Adrenal gland (tissue), 12 donors: Measurements from ENCODE around the gene NLGN2. TPM values are rescaled to one million over a fixed set of nuclear protein-coding genes. Genes with fewer than 3 reads are reported as not detected.
A peak's percentile ranks its signal among the peaks of the same experiment; 100 is the strongest.

Experiments
- DNase-seq, 7 donors: peaks; one replicate each; pipeline ENCODE4 v3.0.0-alpha.2; 2019 to 2020
- H3K27ac ChIP-seq, 5 donors: fragments of 200-600 bp; sonication (generic) in 4 of 5; 1 replicate in 3 of 5; 2 replicates in 2 of 5; pipeline versions ENCODE4 v1.5.1 to v1.8.0; 2016 to 2020; ENCODE audit warnings: mild to moderate bottlenecking in 1 of 5
- H3K27me3 ChIP-seq: fragments of 200-600 bp; 2 replicates; pipeline ENCODE4 v1.8.0; 2021
- H3K36me3 ChIP-seq, 2 donors: fragments of 200-600 bp; replicated peaks in 1 of 2; 1 replicate in 1 of 2; 2 replicates in 1 of 2; pipeline versions ENCODE4 v1.5.1 to v1.8.0; 2018 to 2022
- H3K4me1 ChIP-seq, 2 donors: fragments of 200-600 bp; replicated peaks in 1 of 2; 1 replicate in 1 of 2; 2 replicates in 1 of 2; pipeline versions ENCODE4 v1.5.1 to v1.8.0; 2018 to 2021
- H3K4me3 ChIP-seq, 4 donors: fragments of 200-600 bp; sonication (generic) in 3 of 4; one replicate each; pipeline ENCODE4 v1.5.1; 2016 to 2018
- H3K9me3 ChIP-seq, 3 donors: fragments of 200-600 bp; sonication (generic) in 1 of 3; replicated peaks in 1 of 3; 1 replicate in 2 of 3; 2 replicates in 1 of 3; pipeline versions ENCODE4 v1.5.1 to v1.8.0; 2016 to 2021
- CTCF ChIP-seq, 6 experiments: fragments of 450-650 bp in 4 of 6; fragments of 200-600 bp in 2 of 6; sonication (generic) in 1 of 6; IDR thresholded peaks; 1 replicate in 5 of 6; 2 replicates in 1 of 6; pipeline versions ENCODE4 v1.5.1 to v1.8.0; 2016 to 2021; ENCODE audit warnings: antibody characterized with exemption in 6 of 6, mild to moderate bottlenecking in 2 of 6, moderate library complexity in 1 of 6
- POLR2A ChIP-seq, 2 donors: fragments of 450-650 bp; IDR thresholded peaks; one replicate each; pipeline ENCODE4 v1.6.1; 2017; ENCODE audit warnings: antibody characterized with exemption in 2 of 2, mild to moderate bottlenecking in 2 of 2, moderate library complexity in 1 of 2
- WGBS, 4 donors: extraction: QIAGEN DNeasy Blood & Tissue Kit in 2 of 4; methylation state at CpG; one replicate each; pipeline versions ENCODE4 v1.1.5 to v1.1.7; 2013 to 2017; 5-methylcytosine and 5-hydroxymethylcytosine counted together
- intact Hi-C, 2 donors: fragments of 100-400 bp; cut with DNase I; formaldehyde crosslinking; loops; one replicate each; pipeline versions ENCODE4 v1.14.1 to v1.15.0; 2022 to 2023
- polyA plus RNA-seq, 3 donors: library from polyadenylated mRNA; stranded (reverse); fragments of 200-250 nt in 2 of 3; fragments of 350-450 nt in 1 of 3; fragmentation: Illumina TruSeq in 1 of 3; extraction: RNeasy Lipid Tissue Mini Kit (QIAGEN cat#74804) in 1 of 3; gene quantifications; one replicate each; pipeline ENCODE4 v1.2.3, GENCODE V29; 2013 to 2014
- total RNA-seq, 9 donors: library from RNA; depleted of rRNA in 4 of 9; stranded (reverse); fragments of >200 nt in 4 of 9; fragments of 120-200 nt in 1 of 9; fragmentation: NEBNext Ultra II Directional in 1 of 9; extraction: Animal tissue kit (Norgen Biotek cat#: 25700) in 1 of 9; gene quantifications; one replicate each; pipeline versions ENCODE4 v1.1.0 to v1.2.4, GENCODE V29; 2013 to 2023
- donor health status: healthy with polysubstance abuse.
- donor health status: Bipolar disorder and iron deficiency.
- donor health status: DM: yes; HTN: yes; CAD: no.
- donor health status: DM: no; HTN: no; CAD: no.
- donor health status: DM: no; HTN: no; CAD: no.
- donor health status: DM: yes; HTN: yes; CAD: no.

NLGN2 gene
- total and polyA plus RNA-seq, 12 donors: 2.8 to 44.6 (median 16.6) TPM

DNA sequence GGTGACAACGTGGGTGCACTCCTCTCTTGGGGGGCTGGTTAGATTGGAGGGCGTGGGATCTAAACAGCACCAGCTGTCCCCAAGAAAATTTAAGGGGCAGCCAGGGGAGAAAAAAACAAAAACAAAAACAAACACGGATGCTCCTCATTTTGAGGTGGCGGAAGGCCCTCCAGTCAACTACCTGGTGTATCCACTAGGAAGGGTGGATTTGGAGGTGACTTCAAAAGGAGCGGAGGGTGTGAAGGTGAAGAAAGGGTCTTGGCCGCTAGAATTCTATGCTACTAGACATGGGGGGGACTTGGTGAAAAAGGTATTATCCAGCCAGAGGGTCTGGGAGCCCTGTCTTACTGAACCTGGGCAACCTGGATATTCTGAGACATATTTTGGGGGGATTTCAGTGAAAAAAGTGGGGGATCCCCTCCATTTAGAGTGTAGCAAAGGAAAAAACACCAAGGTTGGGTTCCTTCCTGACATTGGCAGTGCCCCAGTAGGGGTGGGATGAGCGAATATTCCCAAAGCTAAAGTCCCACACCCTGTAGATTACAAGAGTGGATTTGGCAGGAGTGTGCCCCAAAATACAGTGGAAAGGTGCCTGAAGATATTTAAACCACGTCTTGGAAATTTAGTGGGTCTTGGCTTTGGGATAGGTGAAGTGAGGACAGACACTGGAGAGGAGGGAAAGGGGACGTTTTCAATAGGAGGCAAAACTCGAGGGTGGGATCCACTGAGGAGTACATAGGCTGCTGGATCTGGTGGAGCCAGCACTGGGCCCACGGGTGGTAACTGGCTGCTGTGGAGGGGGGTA is 31.2 kb downstream of the NLGN2 start:
- no peaks in the 10 kb centered on the region for H3K9me3 ChIP-seq
- intact Hi-C loops: loop anchor here (5.0 kb wide), 2 partner anchors 38 to 123 kb away; partner anchors contain the start of genes SENP3 (in 1 of the 2) and ZBTB4 (in 1 of the 2)
- TF ChIP-seq CTCF (IDR thresholded peaks at IDR 0.05) (no peak), POLR2A (IDR thresholded peaks at IDR 0.05) (no peak)
- H3K4me3 ChIP-seq: peak overlapping the region in 2 of 4 donors; percentile 54 to 62
- no peaks in the 10 kb centered on the region for H3K27me3 ChIP-seq
- WGBS, 4 donors: 44 to 52% (median 46%) methylated on average over 11 of the region's 11 CpGs
- H3K36me3 ChIP-seq: no peaks in the 10 kb centered on the region
- H3K4me1 ChIP-seq: peaks cover 52 to 53% of the 10 kb centered on the region in 2 donors
- no peak for DNase-seq
- H3K27ac ChIP-seq: peak overlapping the region in 4 of 5 donors; percentile 78 to 94 (median 89)

GRCh38 chr17:7439462-7440112 is 31.9 kb downstream of the NLGN2 start, which contains the start of gene FGF11:
Gene FGF11, plus strand, starts transcription at chr17:7439512. Its CDS starts 109 bp downstream, at chr17:7439621.
- peaks cover 57 to 58% of the 10 kb centered on the region in 2 donors for H3K4me1 ChIP-seq
- H3K9me3 ChIP-seq: no peaks in the 10 kb centered on the region
- no peaks in the 10 kb centered on the region for H3K36me3 ChIP-seq
- peak within 1 kb of the TSS; percentile 87 to 94 (median 90) for H3K27ac ChIP-seq
- H3K4me3 ChIP-seq: peak within 1 kb of the TSS in 3 of 4 donors; percentile 50 to 62 (median 54)
- WGBS, 4 donors: 0 to 4% (median 2%) methylated on average over 23 to 50 of the region's 50 CpGs
- DNase-seq: peak in 2 of 7 donors; percentile 30 to 38
- no peak for TF ChIP-seq POLR2A (IDR thresholded peaks at IDR 0.05)
- no peaks in the 10 kb centered on the region for H3K27me3 ChIP-seq
- intact Hi-C loops: loop anchor here (5.0 kb wide), 2 partner anchors 38 to 123 kb away; partner anchors contain the start of genes SENP3 (in 1 of the 2) and ZBTB4 (in 1 of the 2)

- Histone ChIP-seq H3K4me1 (peaks cover 59 to 60% of the 10 kb centered on the region in 2 donors), H3K4me3 (peak overlapping the region in 2 of 4 donors; percentile 50 to 62), H3K9me3 (no peaks in the 10 kb centered on the region), H3K27ac (peak overlapping the region; percentile 65 to 94 (median 87)), H3K36me3 (no peaks in the 10 kb centered on the region), H3K27me3 (no peaks in the 10 kb centered on the region)
- peak; percentile 86 to 93 (median 90) for DNase-seq
- no peak for TF ChIP-seq CTCF (IDR thresholded peaks at IDR 0.05)
- peak in 1 of 2 donors; percentile 51 for TF ChIP-seq POLR2A (IDR thresholded peaks at IDR 0.05)
- WGBS, 4 donors: 0 to 3% (median 1%) methylated on average over 15 to 46 of the region's 46 CpGs
- intact Hi-C loops: no loop called here
Observed at GRCh38 chr17:7440113-7440833, 32.6 kb downstream of the NLGN2 start.

DNA sequence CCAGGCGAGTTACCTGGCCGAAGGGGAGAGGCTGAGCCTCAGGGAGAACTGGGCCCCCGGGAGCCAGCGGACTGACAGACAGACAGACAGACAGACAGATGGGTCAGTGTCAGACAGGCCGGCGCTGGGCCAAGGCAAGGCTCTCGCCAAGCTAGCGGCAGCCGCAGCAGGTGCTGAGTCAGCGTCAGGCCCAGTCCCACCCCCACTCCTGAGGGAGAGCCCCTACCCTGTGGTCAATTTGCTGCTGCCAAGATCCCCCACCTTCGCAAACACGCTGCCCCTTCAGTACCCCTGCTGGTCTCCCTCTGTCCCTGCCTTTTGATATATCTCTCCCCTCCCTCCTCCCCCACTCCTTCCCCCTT is 33.2 kb downstream of the NLGN2 start:
- Histone ChIP-seq H3K36me3 (no peaks in the 10 kb centered on the region), H3K4me3 (peak overlapping the region in 2 of 4 donors; percentile 50 to 62), H3K27ac (peak overlapping the region; percentile 65 to 94 (median 87)), H3K9me3 (no peaks in the 10 kb centered on the region), H3K27me3 (no peaks in the 10 kb centered on the region), H3K4me1 (peaks cover 55 to 63% of the 10 kb centered on the region in 2 donors)
- WGBS, 4 donors: 3 to 14% (median 7%) methylated on average over 8 to 11 of the region's 12 CpGs
- intact Hi-C loops: no loop called here
- TF ChIP-seq POLR2A (IDR thresholded peaks at IDR 0.05) (no peak), CTCF (IDR thresholded peaks at IDR 0.05) (peak in 1 of 6 experiments; percentile 24)
- peak; percentile 77 to 91 (median 88) for DNase-seq
